Measurements from ENCODE around the gene HOXA3.

DNA sequence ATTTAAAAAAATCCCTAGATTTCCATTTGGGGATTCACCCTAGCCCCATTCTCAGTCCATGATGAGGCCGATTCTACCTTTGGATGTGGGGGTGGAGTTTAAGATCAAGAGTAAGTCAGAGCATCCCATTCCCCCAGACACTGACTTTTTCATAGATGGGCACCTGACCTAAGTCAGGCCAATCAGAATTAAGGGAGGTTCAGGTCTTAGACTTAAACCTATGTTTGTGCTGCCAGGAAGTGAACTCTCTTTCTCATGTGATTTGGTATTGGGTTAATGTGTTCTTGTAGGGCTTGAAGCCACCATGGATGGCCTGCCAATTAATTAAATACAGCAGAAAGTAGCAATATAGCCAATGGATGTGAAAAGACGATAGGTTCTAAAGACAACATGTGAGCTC is 86.7 kb downstream of the HOXA3 start:
- TF ChIP-seq, protein P1, sequence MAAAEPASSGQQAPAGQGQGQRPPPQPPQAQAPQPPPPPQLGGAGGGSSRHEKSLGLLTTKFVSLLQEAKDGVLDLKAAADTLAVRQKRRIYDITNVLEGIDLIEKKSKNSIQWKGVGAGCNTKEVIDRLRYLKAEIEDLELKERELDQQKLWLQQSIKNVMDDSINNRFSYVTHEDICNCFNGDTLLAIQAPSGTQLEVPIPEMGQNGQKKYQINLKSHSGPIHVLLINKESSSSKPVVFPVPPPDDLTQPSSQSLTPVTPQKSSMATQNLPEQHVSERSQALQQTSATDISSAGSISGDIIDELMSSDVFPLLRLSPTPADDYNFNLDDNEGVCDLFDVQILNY (CRISPR knock-in tag; IDR thresholded peaks at IDR 0.05), result no peak
- TF ChIP-seq TEAD4 (IDR thresholded peaks at IDR 0.05; ENCODE audit: low read length) (no peak), TEAD4 (CRISPR knock-in tag; IDR thresholded peaks at IDR 0.05; ENCODE audit: borderline replicate concordance) (no peak), BHLHE40 (IDR thresholded peaks at IDR 0.05; ENCODE audit: low read length) (no peak), JUN (IDR thresholded peaks at IDR 0.05; ENCODE audit: borderline replicate concordance, low read depth, low read length) (no peak), JUN (CRISPR knock-in tag; IDR thresholded peaks at IDR 0.05; ENCODE audit: borderline replicate concordance) (no peak), ARHGAP35 (IDR thresholded peaks at IDR 0.05; ENCODE audit: partially characterized antibody) (no peak), HNRNPLL (IDR thresholded peaks at IDR 0.05; ENCODE audit: low read depth, low read length, poor library complexity, severe bottlenecking) (no peak), GATAD2B (IDR thresholded peaks at IDR 0.05; ENCODE audit: borderline replicate concordance) (no peak)
- TF ChIP-seq, protein P2, sequence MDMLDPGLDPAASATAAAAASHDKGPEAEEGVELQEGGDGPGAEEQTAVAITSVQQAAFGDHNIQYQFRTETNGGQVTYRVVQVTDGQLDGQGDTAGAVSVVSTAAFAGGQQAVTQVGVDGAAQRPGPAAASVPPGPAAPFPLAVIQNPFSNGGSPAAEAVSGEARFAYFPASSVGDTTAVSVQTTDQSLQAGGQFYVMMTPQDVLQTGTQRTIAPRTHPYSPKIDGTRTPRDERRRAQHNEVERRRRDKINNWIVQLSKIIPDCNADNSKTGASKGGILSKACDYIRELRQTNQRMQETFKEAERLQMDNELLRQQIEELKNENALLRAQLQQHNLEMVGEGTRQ (CRISPR knock-in tag; IDR thresholded peaks at IDR 0.05), result 0 out of 2 replicates have a peak, but pooled peaks have one; percentile 10

All from K562 (cell line).